Activated naive CD4-positive, alpha-beta T cell treated with Interleukin-2 at 50 U/mL for 16 hours (primary cell): ENCODE results near the gene VDAC1.
"Not testable (repeated sequence)": the region's sequence is repeated elsewhere in the genome, so short reads cannot be mapped to it uniquely, and the experiment has no call there.

Experiments used
- DNase-seq: peaks from one replicate; pipeline ENCODE4 v3.0.0-alpha.2; 2020

The VDAC1 gene

GRCh38 chr5:133963493-133964128, 41.2 kb downstream of the VDAC1 start:
- DNase-seq: no peak

DNA sequence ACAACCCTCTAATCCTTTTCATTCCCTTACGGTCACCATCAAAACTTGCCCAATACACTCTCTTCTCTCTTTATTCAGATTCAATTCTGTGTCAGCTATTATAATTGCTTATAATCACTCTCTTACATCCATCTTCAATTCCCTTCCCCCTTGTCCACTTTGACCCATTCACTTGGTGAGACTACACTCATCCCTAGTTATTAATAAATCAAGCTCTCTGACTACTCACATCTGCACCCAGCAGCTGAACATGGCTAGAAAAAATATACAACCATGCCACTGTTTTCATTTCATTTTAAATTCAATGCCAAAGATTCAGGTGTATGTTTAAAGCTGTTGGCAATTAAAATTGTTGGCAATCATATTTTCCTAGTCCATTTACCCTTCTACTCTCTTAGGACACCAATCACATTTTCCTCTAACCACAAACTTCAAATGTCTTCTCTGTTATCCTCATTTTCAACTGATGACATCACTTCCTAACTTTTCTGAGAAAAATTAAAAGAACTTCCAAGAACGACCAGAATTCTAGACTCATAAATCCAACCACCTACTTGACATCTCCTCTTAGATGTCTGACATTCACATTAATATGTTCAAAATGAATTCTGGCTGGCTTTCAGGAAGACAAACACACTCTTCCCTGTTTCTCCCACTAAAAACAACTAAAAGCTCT, 41.8 kb downstream of the VDAC1 start:
- no peak for DNase-seq

DNA sequence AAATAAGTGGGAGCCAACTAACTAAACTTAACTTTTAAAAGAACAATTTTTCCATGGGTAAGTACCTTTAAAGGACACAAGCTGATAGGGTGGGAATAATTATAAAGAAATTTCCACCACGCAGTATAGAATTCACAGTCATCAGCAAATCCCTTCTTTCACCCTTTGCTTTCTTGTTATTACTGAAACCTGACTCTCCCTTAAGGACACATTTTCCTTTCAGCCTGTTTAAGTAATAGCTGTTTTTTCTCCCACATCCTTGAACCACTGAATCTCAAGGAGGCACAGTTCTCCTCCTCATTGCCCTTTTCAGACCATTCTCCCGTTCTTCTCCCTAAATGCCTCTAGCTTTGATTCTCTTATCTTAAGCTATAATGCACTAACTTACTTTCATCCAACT, 42.6 kb downstream of the VDAC1 start:
- DNase-seq: no peak

- DNase-seq: no peak
Observed at GRCh38 chr5:133959643-133960042, 45.1 kb downstream of the VDAC1 start.

GRCh38 chr5:133957591-133957990, 47.2 kb downstream of the VDAC1 start:
- no peak for DNase-seq

DNA sequence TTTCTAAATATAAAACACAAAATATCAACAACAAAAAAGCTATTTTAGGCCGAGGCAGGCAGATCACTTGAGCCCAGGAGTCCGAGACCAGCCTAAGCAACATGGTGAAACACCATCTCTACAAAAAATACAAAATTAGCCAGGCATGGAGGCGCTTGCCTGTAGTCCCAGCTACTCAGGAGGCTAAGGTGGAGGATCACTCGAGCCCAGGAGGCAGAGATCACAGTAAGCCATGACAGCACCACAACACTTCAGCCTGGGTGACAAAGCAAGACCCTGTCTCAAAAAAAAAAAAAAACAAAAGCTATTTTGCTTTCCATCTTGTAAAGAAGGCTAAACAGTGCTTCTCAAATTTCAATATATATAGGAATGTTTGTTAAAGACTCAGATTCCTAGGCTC, 47.7 kb downstream of the VDAC1 start:
- DNase-seq: no peak

- DNase-seq: not testable (repeated sequence)
Observed at GRCh38 chr5:133956196-133956595, 48.6 kb downstream of the VDAC1 start.

GRCh38 chr5:133953568-133954145, 51.1 kb downstream of the VDAC1 start:
- DNase-seq: no peak

DNA sequence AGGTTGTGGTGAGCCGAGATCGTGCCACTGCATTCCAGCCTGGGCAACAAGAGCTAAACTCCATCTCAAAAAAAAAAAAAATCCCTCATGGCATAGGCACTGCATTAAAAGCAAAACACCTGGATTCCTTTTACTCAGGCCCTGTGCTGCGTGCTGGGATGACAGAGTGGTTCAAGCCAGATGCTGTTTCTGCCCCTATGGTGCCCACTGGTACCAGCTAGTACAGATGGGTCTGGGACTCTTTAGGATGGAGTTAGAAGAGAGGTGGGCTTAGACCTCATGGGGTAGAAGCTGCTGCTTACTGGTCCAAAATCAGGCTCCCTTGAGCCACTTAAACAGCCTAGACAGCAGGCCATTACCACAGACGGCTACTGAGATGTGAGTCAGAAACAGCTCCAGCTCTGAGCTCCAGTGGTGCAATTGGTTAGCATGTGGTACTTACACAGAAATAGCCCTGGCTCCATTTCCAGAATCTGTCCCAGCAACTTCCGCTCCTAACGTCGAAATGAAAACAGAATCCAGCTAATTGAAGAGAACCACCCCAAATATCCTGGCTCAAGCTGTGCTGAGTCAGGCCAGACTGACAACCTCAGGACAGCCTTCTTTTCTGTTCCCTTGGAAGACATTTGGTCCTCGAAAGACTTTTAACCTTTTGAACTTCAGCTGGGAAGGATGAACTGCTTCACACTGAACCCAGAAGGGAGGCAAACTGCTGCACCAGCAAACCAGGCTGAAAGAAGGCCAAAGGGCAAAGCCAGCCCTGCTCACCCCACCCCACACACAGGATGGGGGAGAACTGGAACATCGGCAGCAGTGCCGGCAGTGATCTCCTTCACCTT, 51.8 kb downstream of the VDAC1 start:
- DNase-seq: no peak

GRCh38 chr5:133950821-133951612, 53.8 kb downstream of the VDAC1 start:
- no peak for DNase-seq

DNA sequence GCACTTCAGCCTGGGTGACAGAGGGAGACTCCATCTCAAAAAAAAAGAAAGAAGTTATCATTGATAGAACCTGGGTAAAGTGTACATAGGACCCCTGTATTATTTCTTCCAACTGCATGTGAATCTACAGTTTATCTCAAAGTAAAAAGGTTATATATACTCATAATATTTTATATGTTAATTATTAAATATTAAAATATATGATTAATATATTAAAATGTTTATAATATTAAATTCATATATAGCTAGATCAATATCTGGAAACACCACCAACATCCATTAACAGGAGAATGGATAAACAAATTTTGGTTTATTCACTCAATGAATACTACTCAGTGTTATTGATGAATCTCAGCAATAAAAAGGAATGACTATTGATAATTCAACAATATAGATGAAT, 56.1 kb downstream of the VDAC1 start:
- no peak for DNase-seq

- DNase-seq: no peak
Observed at GRCh38 chr5:133947431-133947841, 57.3 kb downstream of the VDAC1 start.

DNA sequence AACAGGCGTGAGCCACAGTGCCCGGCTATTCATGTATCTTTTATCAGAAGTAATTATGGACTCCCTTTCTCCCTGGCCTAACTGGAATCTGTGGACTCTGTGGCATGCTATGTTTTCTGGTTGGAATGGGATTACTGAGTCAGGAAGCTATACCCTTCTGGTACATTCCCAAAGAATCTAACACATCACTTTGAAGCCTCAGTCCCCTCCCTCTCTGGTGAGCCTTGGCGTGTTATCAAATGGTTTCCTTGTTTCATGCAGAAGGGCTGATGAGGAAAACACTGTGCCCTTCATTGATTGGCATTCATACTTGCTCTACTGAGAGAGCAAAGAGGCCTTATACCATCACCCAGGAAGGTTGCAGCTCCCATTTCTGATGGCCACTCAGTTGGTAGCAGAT, 59.2 kb downstream of the VDAC1 start:
- DNase-seq: no peak

DNA sequence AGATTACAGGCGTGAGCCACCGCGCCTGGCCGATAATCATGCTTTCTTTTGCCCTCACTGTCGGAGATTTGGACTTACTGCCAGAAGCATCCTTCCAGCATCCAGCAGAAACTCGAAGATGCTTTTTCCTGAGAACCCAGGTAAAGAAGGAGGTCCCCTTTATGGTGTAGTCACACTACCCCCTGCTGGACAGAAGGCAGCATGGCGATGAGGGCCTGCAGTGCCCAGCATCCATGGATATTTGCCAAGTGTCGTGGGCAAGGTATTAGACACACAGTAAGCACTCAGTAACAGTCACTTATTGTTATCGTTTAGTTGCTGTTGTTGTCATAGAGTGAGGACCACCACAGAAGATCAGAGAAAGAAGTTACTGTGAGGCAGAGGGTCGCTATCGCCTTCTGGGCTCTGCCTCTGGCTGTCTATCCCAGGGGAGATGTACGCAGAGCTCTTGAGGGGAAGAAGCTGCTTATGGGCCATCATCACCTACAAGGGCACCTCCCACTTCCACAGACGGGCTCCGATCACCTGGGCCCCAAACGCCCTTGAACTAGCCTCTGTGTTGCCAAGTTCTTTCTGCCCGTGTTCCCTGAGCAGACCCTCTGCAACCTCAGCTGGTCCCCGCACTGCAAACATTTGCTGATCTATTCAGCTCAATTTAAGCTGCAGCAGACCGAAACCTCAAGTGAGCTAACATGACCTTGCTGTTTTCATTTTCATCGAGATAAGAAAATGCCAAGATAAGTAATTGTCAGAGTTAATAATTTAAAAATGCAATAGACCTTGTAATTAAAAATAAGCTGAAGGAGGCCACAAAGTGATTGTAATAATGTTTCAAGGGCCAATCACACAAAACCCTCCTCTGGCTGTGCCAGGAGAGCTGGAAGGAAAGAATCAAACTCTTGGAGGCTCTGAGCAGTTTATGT, 60.3 kb downstream of the VDAC1 start:
- peak; percentile 44 for DNase-seq

DNA sequence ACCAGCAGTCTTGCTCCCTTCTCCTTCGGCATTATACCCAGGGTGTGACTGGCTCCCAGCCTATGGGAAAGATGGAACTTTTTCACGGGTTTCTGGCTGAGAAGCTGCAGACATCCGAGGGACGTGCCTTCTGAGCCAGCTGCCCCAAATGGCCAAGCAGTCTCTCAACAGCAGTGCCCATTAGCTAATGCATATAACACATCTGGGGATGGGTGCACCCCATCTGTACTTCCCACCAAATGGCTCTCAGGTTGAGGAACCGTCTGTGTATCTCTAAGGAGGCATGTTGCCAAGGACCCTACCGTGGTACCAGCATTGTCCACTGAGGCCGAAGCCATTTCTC, 61.3 kb downstream of the VDAC1 start:
- no peak for DNase-seq

DNA sequence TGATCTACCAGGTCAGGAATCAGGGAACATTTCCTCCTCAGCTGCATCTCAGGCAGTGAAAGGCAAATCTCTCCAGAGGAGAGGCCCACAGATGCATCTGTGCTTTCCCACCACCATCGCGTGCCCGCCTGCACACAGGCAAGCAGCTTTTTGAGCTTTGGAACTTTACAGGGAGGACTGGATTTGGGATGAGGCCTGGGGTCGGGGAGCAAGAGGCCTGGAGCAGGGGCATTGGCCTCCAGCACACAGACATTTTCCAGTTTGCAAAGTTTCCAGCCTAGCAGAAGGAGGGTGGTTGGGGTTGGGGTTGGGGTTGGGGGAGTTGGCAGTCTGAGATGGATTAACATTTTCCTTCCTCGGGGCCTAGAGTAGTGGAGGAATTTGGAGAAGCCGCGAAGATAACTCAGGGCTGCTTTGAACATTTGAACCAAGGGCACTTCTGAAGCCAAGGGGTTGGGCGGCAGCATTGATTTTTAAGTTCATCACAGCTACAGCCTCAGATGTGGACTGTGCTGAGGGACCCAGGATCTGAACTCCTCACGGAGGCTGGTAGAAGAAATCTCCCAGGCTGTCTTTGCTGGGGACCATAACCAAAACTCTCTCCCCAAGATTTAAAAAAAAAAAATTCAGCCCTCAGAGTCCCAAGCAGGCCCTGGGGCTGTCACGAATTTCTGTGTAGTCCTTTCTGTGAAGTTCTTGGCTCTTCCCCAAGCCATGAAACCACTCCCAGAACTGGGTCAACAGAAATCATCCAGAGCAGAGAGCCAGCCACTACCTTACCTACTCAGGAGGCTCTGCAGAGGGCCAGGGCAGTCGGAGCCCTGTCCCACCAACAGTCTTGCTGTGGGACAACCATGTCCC, 61.9 kb downstream of the VDAC1 start:
- no peak for DNase-seq

DNA sequence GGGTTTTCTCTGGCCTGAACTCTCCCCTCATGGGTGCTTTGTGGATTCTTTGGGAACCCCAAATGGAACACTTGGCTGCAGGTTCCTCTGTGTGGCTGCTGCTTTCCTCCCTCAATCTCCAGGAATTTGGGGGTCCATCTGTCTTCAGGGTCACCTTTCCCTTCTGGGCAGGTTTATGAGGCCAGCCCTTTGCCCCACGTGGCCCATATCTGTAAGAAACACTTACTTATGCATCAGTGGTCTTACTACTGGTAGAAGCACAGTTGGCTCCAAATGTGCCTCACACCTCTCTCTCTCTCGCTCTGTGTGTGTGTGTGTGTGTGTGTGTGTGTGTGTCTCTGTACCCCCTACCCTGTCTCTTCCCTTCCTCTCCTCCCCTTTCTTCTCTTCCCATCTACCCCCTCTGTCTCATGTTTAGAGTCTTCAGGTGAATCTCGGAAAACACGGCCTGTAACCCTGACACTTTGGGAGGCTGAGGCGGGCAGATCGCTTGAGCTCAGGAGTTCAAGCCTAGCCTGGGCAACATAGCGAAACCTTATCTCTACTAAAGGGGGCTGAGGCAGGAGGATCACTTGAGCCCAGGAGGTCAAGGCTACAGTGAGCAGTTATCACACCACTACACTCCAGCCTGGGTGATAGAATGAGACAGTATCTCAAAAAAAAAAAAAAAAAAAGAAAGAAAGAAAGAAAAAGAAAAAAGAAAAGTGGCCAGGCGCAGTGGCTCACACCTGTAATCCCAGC, 63.1 kb downstream of the VDAC1 start:
- DNase-seq: no peak

GRCh38 chr5:133939668-133940067, 65.1 kb downstream of the VDAC1 start:
- no peak for DNase-seq

DNA sequence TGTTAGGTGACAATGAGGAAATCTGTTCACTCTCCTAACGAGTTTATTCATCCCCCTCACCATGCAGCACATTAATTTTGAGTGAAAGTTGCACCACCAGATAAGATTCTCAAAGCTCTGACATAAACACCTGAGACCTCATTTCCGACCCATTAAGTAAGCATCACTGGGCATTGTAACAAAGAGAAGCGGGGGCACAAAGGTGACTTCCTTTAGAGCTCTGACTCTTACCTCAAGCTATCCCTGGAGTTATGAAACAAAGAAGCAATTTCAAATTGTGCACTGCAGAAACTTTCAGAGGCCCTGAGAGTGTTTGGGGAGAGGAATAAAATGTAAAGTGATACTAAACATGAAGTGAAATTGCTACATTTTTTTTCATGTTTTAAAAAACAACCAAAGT, 65.8 kb downstream of the VDAC1 start:
- DNase-seq: no peak
